ENCODE data around the gene OR2T3.
"Not testable (repeated sequence)": the region's sequence is repeated elsewhere in the genome, so short reads cannot be mapped to it uniquely, and the experiment has no call there.

Gene OR2T3

DNA sequence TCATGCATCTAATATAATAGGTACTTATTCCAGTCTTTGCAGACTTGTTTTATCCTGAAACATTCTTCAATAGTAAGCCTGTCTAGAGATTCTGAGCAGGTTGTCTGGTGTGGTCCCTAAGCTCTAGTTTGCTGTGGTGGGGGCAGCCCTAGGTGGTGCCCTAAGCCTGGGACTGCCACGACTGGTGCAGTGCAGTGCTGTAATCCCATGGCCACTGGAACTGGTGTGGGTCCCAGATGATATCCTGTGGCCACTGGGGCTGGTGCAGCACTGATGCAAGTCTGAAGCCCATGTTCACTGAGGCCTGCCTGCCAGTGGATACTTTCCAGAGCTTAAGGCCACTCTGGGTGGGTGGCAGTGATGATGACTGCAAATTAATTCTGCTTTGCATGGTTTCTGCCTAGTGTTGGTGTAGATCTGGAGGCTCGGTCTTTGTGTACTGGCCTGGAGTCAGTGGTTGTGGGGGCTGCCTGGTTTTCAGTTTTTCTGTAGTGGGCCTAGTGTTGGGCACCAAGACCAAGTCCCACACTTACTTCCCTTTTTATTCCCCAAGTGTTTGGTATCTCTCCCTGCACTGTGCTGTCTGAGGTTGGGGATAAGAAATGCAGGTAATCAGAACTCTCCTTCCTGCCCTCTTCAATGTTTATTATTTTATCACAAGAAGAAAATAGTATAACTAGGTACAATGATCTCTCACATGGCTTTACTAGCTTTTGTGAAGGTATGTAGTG is 27.3 kb downstream of the OR2T3 start:
- not testable (repeated sequence) for H3K27ac Mint-ChIP-seq; H3K36me3 Mint-ChIP-seq (ENCODE audit: insufficient read depth); H3K9me3 Mint-ChIP-seq; DNase-seq; H3K4me1 Mint-ChIP-seq (ENCODE audit: low read depth in 2 of 2); ATAC-seq (replicated peaks); H3K4me3 Mint-ChIP-seq; H3K27me3 Mint-ChIP-seq

GRCh38 chr1:248507773-248508172 is 34.6 kb downstream of the OR2T3 start, which contains the start of gene OR2G6:
TSS of gene OR2G6 (plus strand) at chr1:248508073. CDS start at chr1:248521647, 13,574 bp downstream.
- H3K27ac Mint-ChIP-seq; ATAC-seq (replicated peaks); DNase-seq; H3K9me3 Mint-ChIP-seq; H3K4me3 Mint-ChIP-seq; H3K36me3 Mint-ChIP-seq (ENCODE audit: insufficient read depth); H3K4me1 Mint-ChIP-seq (ENCODE audit: low read depth in 2 of 2); H3K27me3 Mint-ChIP-seq: not testable (repeated sequence)

- H3K4me3 Mint-ChIP-seq; DNase-seq; H3K9me3 Mint-ChIP-seq; H3K4me1 Mint-ChIP-seq (ENCODE audit: low read depth in 2 of 2); H3K36me3 Mint-ChIP-seq (ENCODE audit: insufficient read depth); H3K27me3 Mint-ChIP-seq; ATAC-seq (replicated peaks); H3K27ac Mint-ChIP-seq: not testable (repeated sequence)
These were observed 37.1 kb downstream of the OR2T3 start for GRCh38 chr1:248510217-248510616.

DNA sequence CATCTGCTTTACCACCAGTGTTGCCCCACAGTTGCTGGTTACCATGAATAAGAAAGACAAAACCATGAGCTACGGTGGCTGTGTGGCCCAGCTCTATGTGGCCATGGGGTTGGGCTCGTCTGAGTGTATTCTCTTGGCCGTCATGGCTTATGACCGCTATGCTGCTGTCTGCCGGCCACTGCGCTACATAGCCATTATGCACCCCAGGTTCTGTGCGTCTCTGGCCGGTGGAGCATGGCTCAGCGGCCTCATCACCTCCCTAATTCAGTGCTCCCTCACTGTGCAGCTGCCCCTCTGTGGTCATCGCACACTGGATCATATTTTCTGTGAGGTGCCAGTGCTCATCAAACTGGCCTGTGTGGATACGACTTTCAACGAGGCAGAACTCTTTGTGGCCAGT is 48.7 kb downstream of the OR2T3 start:
- DNase-seq = no peak
- H3K4me1 Mint-ChIP-seq (ENCODE audit: low read depth in 2 of 2) = no peaks in the 10 kb centered on the region
- H3K27me3 Mint-ChIP-seq = peaks cover 0 to 22% of the 10 kb centered on the region in 2 donors
- H3K9me3 Mint-ChIP-seq = no peaks in the 10 kb centered on the region
- H3K4me3 Mint-ChIP-seq = no peak overlapping the region
- no peaks in the 10 kb centered on the region for H3K36me3 Mint-ChIP-seq (ENCODE audit: insufficient read depth)
- no peak overlapping the region for H3K27ac Mint-ChIP-seq
- ATAC-seq (replicated peaks) = no peak
